Measurements from ENCODE around the gene DLG5.

DLG5 gene

DNA sequence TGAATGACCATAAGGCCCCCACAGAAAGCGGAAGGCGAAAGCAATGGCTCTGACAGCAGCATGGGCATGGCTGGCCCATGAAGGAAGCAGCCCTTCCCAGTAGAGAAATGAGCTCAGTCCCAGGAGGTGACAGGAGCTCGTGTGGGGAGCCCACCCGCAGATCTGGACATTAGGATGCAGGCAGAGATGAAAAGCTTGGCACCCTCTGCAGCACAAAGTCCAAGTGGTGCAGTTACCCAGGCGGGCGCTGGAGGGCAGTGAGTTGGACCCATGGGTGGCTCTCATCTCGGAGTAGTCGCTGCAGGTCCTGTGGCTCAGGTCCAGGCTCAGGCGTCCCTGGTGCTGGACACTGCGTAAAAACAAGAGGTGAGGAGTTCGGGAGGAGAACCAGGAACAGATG is 109.0 kb downstream of the DLG5 start:
- Histone ChIP-seq H3K36me3 (ENCODE audit: low read length) (no peaks in the 10 kb centered on the region), H2AFZ (ENCODE audit: low read depth, low read length, severe bottlenecking) (no peak overlapping the region), H3K4me2 (ENCODE audit: low read depth, low read length, poor library complexity, severe bottlenecking) (no peak overlapping the region), H3K27ac (ENCODE audit: low read depth, low read length) (no peak overlapping the region), H3K9me2 (replicated peaks; ENCODE audit: insufficient read depth, low read length) (no peaks in the 10 kb centered on the region), H3K27me3 (ENCODE audit: low read length) (no peaks in the 10 kb centered on the region), H3K79me2 (ENCODE audit: insufficient read depth, low read length) (no peaks in the 10 kb centered on the region), H3K9ac (ENCODE audit: low read length) (no peak overlapping the region), H3F3A (ENCODE audit: insufficient read depth) (no peaks in the 10 kb centered on the region), H3K9me3 (ENCODE audit: insufficient read depth, low read length) (no peaks in the 10 kb centered on the region), H3K4me3 (ENCODE audit: insufficient read depth, low read length, poor library complexity, severe bottlenecking) (no peak overlapping the region), H4K20me1 (ENCODE audit: low read depth, low read length) (no peaks in the 10 kb centered on the region)
- no peak for TF ChIP-seq EZH2phosphoT487 (conservative IDR thresholded peaks at IDR 0.05; ENCODE audit: low read length)
- TF ChIP-seq, protein P1, sequence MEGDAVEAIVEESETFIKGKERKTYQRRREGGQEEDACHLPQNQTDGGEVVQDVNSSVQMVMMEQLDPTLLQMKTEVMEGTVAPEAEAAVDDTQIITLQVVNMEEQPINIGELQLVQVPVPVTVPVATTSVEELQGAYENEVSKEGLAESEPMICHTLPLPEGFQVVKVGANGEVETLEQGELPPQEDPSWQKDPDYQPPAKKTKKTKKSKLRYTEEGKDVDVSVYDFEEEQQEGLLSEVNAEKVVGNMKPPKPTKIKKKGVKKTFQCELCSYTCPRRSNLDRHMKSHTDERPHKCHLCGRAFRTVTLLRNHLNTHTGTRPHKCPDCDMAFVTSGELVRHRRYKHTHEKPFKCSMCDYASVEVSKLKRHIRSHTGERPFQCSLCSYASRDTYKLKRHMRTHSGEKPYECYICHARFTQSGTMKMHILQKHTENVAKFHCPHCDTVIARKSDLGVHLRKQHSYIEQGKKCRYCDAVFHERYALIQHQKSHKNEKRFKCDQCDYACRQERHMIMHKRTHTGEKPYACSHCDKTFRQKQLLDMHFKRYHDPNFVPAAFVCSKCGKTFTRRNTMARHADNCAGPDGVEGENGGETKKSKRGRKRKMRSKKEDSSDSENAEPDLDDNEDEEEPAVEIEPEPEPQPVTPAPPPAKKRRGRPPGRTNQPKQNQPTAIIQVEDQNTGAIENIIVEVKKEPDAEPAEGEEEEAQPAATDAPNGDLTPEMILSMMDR (IDR thresholded peaks at IDR 0.05; ENCODE audit: insufficient read depth, low read length, poor library complexity, severe bottlenecking): no peak

DNA sequence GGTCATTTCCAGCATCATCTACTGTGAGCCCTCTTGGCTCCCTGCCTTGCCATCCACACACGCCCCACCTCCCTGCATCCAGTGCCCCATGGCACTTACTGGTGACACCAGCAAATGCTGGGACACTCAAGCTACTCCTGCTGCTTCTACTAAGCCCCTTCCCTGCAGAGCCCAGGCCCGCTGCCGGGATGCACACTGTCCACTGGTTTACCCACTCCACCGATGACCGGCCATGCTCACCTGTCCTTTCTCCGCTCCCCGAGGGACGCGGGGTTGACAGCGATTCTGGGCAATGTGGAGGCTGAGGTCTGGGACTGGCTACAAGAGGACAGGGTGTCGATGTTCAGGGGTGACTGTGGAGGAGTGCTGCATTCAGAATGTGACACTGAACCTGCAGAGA is 110.2 kb downstream of the DLG5 start:
- Histone ChIP-seq H3K27ac (ENCODE audit: low read depth, low read length) (no peak overlapping the region), H2AFZ (ENCODE audit: low read depth, low read length, severe bottlenecking) (no peak overlapping the region), H3K27me3 (ENCODE audit: low read length) (no peaks in the 10 kb centered on the region), H3K9me3 (ENCODE audit: insufficient read depth, low read length) (no peaks in the 10 kb centered on the region), H3K36me3 (ENCODE audit: low read length) (no peaks in the 10 kb centered on the region), H3K4me2 (ENCODE audit: low read depth, low read length, poor library complexity, severe bottlenecking) (no peak overlapping the region), H3K9ac (ENCODE audit: low read length) (no peak overlapping the region), H3K4me3 (ENCODE audit: insufficient read depth, low read length, poor library complexity, severe bottlenecking) (no peak overlapping the region), H3K9me2 (replicated peaks; ENCODE audit: insufficient read depth, low read length) (no peaks in the 10 kb centered on the region), H3F3A (ENCODE audit: insufficient read depth) (no peaks in the 10 kb centered on the region), H4K20me1 (ENCODE audit: low read depth, low read length) (no peaks in the 10 kb centered on the region), H3K79me2 (ENCODE audit: insufficient read depth, low read length) (no peaks in the 10 kb centered on the region)
- TF ChIP-seq, protein P1 (IDR thresholded peaks at IDR 0.05; ENCODE audit: insufficient read depth, low read length, poor library complexity, severe bottlenecking): no peak
- no peak for TF ChIP-seq EZH2phosphoT487 (conservative IDR thresholded peaks at IDR 0.05; ENCODE audit: low read length)

DNA sequence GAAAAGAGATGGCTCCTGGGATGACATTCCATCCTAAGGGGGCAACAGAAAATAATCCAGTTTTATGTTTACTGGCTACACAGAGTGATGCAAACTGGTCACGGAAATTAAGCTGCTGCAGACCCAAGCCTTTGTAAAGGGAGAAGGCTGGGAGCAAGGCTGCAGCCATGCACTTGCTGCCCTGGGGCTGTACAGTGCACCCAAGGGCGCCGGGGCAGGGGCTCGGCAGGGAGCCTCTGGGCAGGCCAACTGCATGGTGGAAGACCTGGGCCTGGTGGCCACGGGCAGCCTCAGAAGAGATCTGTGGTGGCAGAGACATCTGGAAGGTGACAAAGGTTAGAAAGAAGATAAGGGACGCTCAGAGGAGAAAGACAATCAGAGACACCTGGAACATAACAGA is 113.8 kb downstream of the DLG5 start:
- H3K36me3 ChIP-seq (ENCODE audit: low read length): no peaks in the 10 kb centered on the region
- no peaks in the 10 kb centered on the region for H3K79me2 ChIP-seq (ENCODE audit: insufficient read depth, low read length)

More for the DNA sequence above, 113.8 kb downstream of the DLG5 start:
- Histone ChIP-seq H3K27ac (ENCODE audit: low read depth, low read length) (no peak overlapping the region), H3K9me3 (ENCODE audit: insufficient read depth, low read length) (no peaks in the 10 kb centered on the region), H2AFZ (ENCODE audit: low read depth, low read length, severe bottlenecking) (no peak overlapping the region), H3F3A (ENCODE audit: insufficient read depth) (no peaks in the 10 kb centered on the region), H3K4me2 (ENCODE audit: low read depth, low read length, poor library complexity, severe bottlenecking) (no peak overlapping the region), H3K9ac (ENCODE audit: low read length) (no peak overlapping the region), H3K4me3 (ENCODE audit: insufficient read depth, low read length, poor library complexity, severe bottlenecking) (no peak overlapping the region), H4K20me1 (ENCODE audit: low read depth, low read length) (no peaks in the 10 kb centered on the region), H3K27me3 (ENCODE audit: low read length) (no peaks in the 10 kb centered on the region), H3K9me2 (replicated peaks; ENCODE audit: insufficient read depth, low read length) (no peaks in the 10 kb centered on the region)
- TF ChIP-seq EZH2phosphoT487 (conservative IDR thresholded peaks at IDR 0.05; ENCODE audit: low read length): no peak
- TF ChIP-seq, protein P1 (IDR thresholded peaks at IDR 0.05; ENCODE audit: insufficient read depth, low read length, poor library complexity, severe bottlenecking): no peak

Data from SU-DHL-6 (cell line).